HEK293T (cell line): Measurements from ENCODE around the gene RFC2.

Source experiments
- BHLHE40 ChIP-seq: fragments of 450-650 bp; IDR thresholded peaks from 2 replicates; pipeline ENCODE4 v1.6.1; 2016; ENCODE audit warnings: mild to moderate bottlenecking, moderate library complexity, borderline replicate concordance
- ELF4 ChIP-seq: fragments of 450-650 bp; IDR thresholded peaks from 2 replicates; pipeline ENCODE4 v1.6.1; 2017; ENCODE audit warnings: antibody characterized with exemption
- FOXK2 ChIP-seq: fragments of 450-650 bp; IDR thresholded peaks from 2 replicates; pipeline ENCODE4 v1.6.1; 2016; ENCODE audit warnings: mild to moderate bottlenecking
- FOXM1 ChIP-seq: fragments of 450-650 bp; IDR thresholded peaks from 2 replicates; pipeline ENCODE4 v1.6.1; 2017; ENCODE audit warnings: mild to moderate bottlenecking, borderline replicate concordance
- HDGF ChIP-seq: fragments of 450-650 bp; IDR thresholded peaks from 2 replicates; pipeline ENCODE4 v1.6.1; 2017; ENCODE audit warnings: antibody characterized with exemption, borderline replicate concordance
- NFRKB ChIP-seq: fragments of 450-650 bp; IDR thresholded peaks from 2 replicates; pipeline ENCODE4 v1.6.1; 2016; ENCODE audit warnings: mild to moderate bottlenecking, moderate library complexity
- PKNOX1 ChIP-seq: fragments of 450-650 bp; IDR thresholded peaks from 2 replicates; pipeline ENCODE4 v1.6.1; 2016
- SP1 ChIP-seq: fragments of 450-650 bp; IDR thresholded peaks from 2 replicates; pipeline ENCODE4 v1.6.1; 2017
- SUZ12 ChIP-seq: fragments of 450-650 bp; IDR thresholded peaks from 2 replicates; pipeline ENCODE4 v1.6.1; 2016; ENCODE audit warnings: mild to moderate bottlenecking
- TARDBP ChIP-seq: fragments of 450-650 bp; IDR thresholded peaks from 2 replicates; pipeline ENCODE4 v1.6.1; 2016

DNA sequence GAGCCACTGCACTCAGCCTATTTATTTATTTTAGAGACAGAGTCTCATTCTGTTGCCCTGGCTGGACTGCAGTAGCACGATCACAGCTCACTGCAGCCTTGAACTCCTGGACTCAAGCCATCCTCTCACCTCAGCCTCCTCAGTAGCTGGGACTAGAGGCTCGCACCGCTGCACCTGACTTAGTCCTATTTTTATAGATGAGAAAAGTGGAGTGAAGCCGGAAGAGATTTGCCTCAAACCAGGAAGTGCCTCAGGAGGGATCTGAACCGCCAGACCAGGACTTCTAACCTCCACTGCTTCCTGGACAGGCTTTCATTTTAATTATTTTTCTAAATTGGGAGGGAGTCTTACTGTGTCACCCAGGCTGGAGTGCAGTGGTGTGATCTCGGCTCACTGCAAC, 17.5 kb upstream of the RFC2 start:
- TF ChIP-seq TARDBP (no peak), FOXK2 (no peak), SUZ12 (no peak), ELF4 (no peak), NFRKB (no peak), HDGF (no peak), PKNOX1 (no peak), FOXM1 (no peak), SP1 (no peak), BHLHE40 (no peak)
